Measurements from ENCODE around the gene BMP6.
A peak's percentile ranks its signal among the peaks of the same experiment; 100 is the strongest.

BMP6 gene

GRCh38 chr6:7759320-7759719, 33.4 kb downstream of the BMP6 start:
- no peaks in the 10 kb centered on the region for H3K9me3 ChIP-seq (ENCODE audit: insufficient read depth, low read depth, low read length)
- no peak overlapping the region for H3K27ac ChIP-seq (ENCODE audit: low read length)
- H3K4me1 ChIP-seq (ENCODE audit: insufficient read depth, low read length), result no peaks in the 10 kb centered on the region
- no peaks in the 10 kb centered on the region for H3K27me3 ChIP-seq (ENCODE audit: insufficient read depth, low read length)
- H3K4me3 ChIP-seq (ENCODE audit: low read length), result no peak overlapping the region
- H3K36me3 ChIP-seq (ENCODE audit: insufficient read depth, low read depth, low read length), result no peaks in the 10 kb centered on the region
- H3K9ac ChIP-seq (ENCODE audit: low read depth, low read length), result no peak overlapping the region

GRCh38 chr6:7761051-7761450, 35.2 kb downstream of the BMP6 start:
- Histone ChIP-seq H3K27ac (ENCODE audit: low read length) (no peak overlapping the region), H3K36me3 (ENCODE audit: insufficient read depth, low read depth, low read length) (no peaks in the 10 kb centered on the region), H3K9ac (ENCODE audit: low read depth, low read length) (no peak overlapping the region), H3K27me3 (ENCODE audit: insufficient read depth, low read length) (no peaks in the 10 kb centered on the region), H3K4me3 (ENCODE audit: low read length) (no peak overlapping the region), H3K4me1 (ENCODE audit: insufficient read depth, low read length) (no peaks in the 10 kb centered on the region), H3K9me3 (ENCODE audit: insufficient read depth, low read depth, low read length) (no peaks in the 10 kb centered on the region)

- Histone ChIP-seq H3K27ac (ENCODE audit: low read length) (no peak overlapping the region), H3K27me3 (ENCODE audit: insufficient read depth, low read length) (no peaks in the 10 kb centered on the region), H3K36me3 (ENCODE audit: insufficient read depth, low read depth, low read length) (no peaks in the 10 kb centered on the region), H3K9ac (ENCODE audit: low read depth, low read length) (no peak overlapping the region), H3K4me1 (ENCODE audit: insufficient read depth, low read length) (no peaks in the 10 kb centered on the region; the same call in 1 of the 2 replicates), H3K4me3 (ENCODE audit: low read length) (no peak overlapping the region), H3K9me3 (ENCODE audit: insufficient read depth, low read depth, low read length) (no peaks in the 10 kb centered on the region)
Measured at GRCh38 chr6:7762760-7763159, 36.9 kb downstream of the BMP6 start.

GRCh38 chr6:7763881-7764280, 38.0 kb downstream of the BMP6 start:
- Histone ChIP-seq H3K4me1 (ENCODE audit: insufficient read depth, low read length) (peaks cover 11% of the 10 kb centered on the region; the same call in 1 of the 2 replicates), H3K9ac (ENCODE audit: low read depth, low read length) (no peak overlapping the region), H3K4me3 (ENCODE audit: low read length) (no peak overlapping the region), H3K9me3 (ENCODE audit: insufficient read depth, low read depth, low read length) (no peaks in the 10 kb centered on the region), H3K36me3 (ENCODE audit: insufficient read depth, low read depth, low read length) (no peaks in the 10 kb centered on the region), H3K27me3 (ENCODE audit: insufficient read depth, low read length) (no peaks in the 10 kb centered on the region), H3K27ac (ENCODE audit: low read length) (no peak overlapping the region)

GRCh38 chr6:7765575-7766325, 39.9 kb downstream of the BMP6 start:
- H3K27me3 ChIP-seq (ENCODE audit: insufficient read depth, low read length), result no peaks in the 10 kb centered on the region
- H3K9me3 ChIP-seq (ENCODE audit: insufficient read depth, low read depth, low read length), result no peaks in the 10 kb centered on the region
- peaks cover 29% of the 10 kb centered on the region; the same call in 1 of the 2 replicates for H3K4me1 ChIP-seq (ENCODE audit: insufficient read depth, low read length)
- no peak overlapping the region for H3K9ac ChIP-seq (ENCODE audit: low read depth, low read length)
- no peak overlapping the region for H3K27ac ChIP-seq (ENCODE audit: low read length)
- no peak overlapping the region for H3K4me3 ChIP-seq (ENCODE audit: low read length)
- no peaks in the 10 kb centered on the region for H3K36me3 ChIP-seq (ENCODE audit: insufficient read depth, low read depth, low read length)

- Histone ChIP-seq H3K4me3 (ENCODE audit: low read length) (no peak overlapping the region), H3K36me3 (ENCODE audit: insufficient read depth, low read depth, low read length) (no peaks in the 10 kb centered on the region), H3K27me3 (ENCODE audit: insufficient read depth, low read length) (no peaks in the 10 kb centered on the region), H3K4me1 (ENCODE audit: insufficient read depth, low read length) (peaks cover 32% of the 10 kb centered on the region; the same call in 1 of the 2 replicates), H3K27ac (ENCODE audit: low read length) (no peak overlapping the region), H3K9ac (ENCODE audit: low read depth, low read length) (no peak overlapping the region), H3K9me3 (ENCODE audit: insufficient read depth, low read depth, low read length) (no peaks in the 10 kb centered on the region)
Measured at GRCh38 chr6:7769702-7770101, 43.8 kb downstream of the BMP6 start.

- H3K4me3 ChIP-seq (ENCODE audit: low read length), result peak overlapping the region; percentile 29; the same call in 1 of the 2 replicates
- H3K27ac ChIP-seq (ENCODE audit: low read length), result no peak overlapping the region
- no peaks in the 10 kb centered on the region for H3K27me3 ChIP-seq (ENCODE audit: insufficient read depth, low read length)
- no peaks in the 10 kb centered on the region for H3K9me3 ChIP-seq (ENCODE audit: insufficient read depth, low read depth, low read length)
- H3K36me3 ChIP-seq (ENCODE audit: insufficient read depth, low read depth, low read length), result no peaks in the 10 kb centered on the region
- H3K9ac ChIP-seq (ENCODE audit: low read depth, low read length), result peak overlapping the region; percentile 28; the same call in 1 of the 2 replicates
- H3K4me1 ChIP-seq (ENCODE audit: insufficient read depth, low read length), result peaks cover 32% of the 10 kb centered on the region; the same call in 1 of the 2 replicates
Measured at GRCh38 chr6:7770111-7770510, 44.2 kb downstream of the BMP6 start.

- Histone ChIP-seq H3K27ac (ENCODE audit: low read length) (no peak overlapping the region), H3K9ac (ENCODE audit: low read depth, low read length) (peak overlapping the region; percentile 28; the same call in 1 of the 2 replicates), H3K36me3 (ENCODE audit: insufficient read depth, low read depth, low read length) (no peaks in the 10 kb centered on the region), H3K27me3 (ENCODE audit: insufficient read depth, low read length) (no peaks in the 10 kb centered on the region), H3K4me1 (ENCODE audit: insufficient read depth, low read length) (peaks cover 32% of the 10 kb centered on the region; the same call in 1 of the 2 replicates), H3K4me3 (ENCODE audit: low read length) (peak overlapping the region; percentile 29; the same call in 1 of the 2 replicates), H3K9me3 (ENCODE audit: insufficient read depth, low read depth, low read length) (no peaks in the 10 kb centered on the region)
Measured at GRCh38 chr6:7770601-7771000, 44.7 kb downstream of the BMP6 start.

- Histone ChIP-seq H3K27ac (ENCODE audit: low read length) (no peak overlapping the region), H3K9me3 (ENCODE audit: insufficient read depth, low read depth, low read length) (no peaks in the 10 kb centered on the region), H3K36me3 (ENCODE audit: insufficient read depth, low read depth, low read length) (no peaks in the 10 kb centered on the region), H3K9ac (ENCODE audit: low read depth, low read length) (no peak overlapping the region), H3K27me3 (ENCODE audit: insufficient read depth, low read length) (no peaks in the 10 kb centered on the region), H3K4me1 (ENCODE audit: insufficient read depth, low read length) (peaks cover 28% of the 10 kb centered on the region; the same call in 1 of the 2 replicates), H3K4me3 (ENCODE audit: low read length) (no peak overlapping the region)
Measured at GRCh38 chr6:7773322-7773721, 47.4 kb downstream of the BMP6 start.

- H3K4me1 ChIP-seq (ENCODE audit: insufficient read depth, low read length), result peaks cover 22% of the 10 kb centered on the region; the same call in 1 of the 2 replicates
- H3K36me3 ChIP-seq (ENCODE audit: insufficient read depth, low read depth, low read length), result no peaks in the 10 kb centered on the region
- no peak overlapping the region for H3K27ac ChIP-seq (ENCODE audit: low read length)
- no peak overlapping the region for H3K9ac ChIP-seq (ENCODE audit: low read depth, low read length)
- H3K4me3 ChIP-seq (ENCODE audit: low read length), result no peak overlapping the region
- no peaks in the 10 kb centered on the region for H3K9me3 ChIP-seq (ENCODE audit: insufficient read depth, low read depth, low read length)
- H3K27me3 ChIP-seq (ENCODE audit: insufficient read depth, low read length), result no peaks in the 10 kb centered on the region
Measured at GRCh38 chr6:7773914-7774313, 48.0 kb downstream of the BMP6 start.

GRCh38 chr6:7776509-7776908, 50.6 kb downstream of the BMP6 start:
- no peaks in the 10 kb centered on the region for H3K36me3 ChIP-seq (ENCODE audit: insufficient read depth, low read depth, low read length)
- H3K27me3 ChIP-seq (ENCODE audit: insufficient read depth, low read length), result no peaks in the 10 kb centered on the region
- H3K9me3 ChIP-seq (ENCODE audit: insufficient read depth, low read depth, low read length), result no peaks in the 10 kb centered on the region
- H3K27ac ChIP-seq (ENCODE audit: low read length), result no peak overlapping the region
- H3K9ac ChIP-seq (ENCODE audit: low read depth, low read length), result no peak overlapping the region
- no peaks in the 10 kb centered on the region for H3K4me1 ChIP-seq (ENCODE audit: insufficient read depth, low read length)
- no peak overlapping the region for H3K4me3 ChIP-seq (ENCODE audit: low read length)

- no peaks in the 10 kb centered on the region for H3K27me3 ChIP-seq (ENCODE audit: insufficient read depth, low read length)
- H3K27ac ChIP-seq (ENCODE audit: low read length), result no peak overlapping the region
- H3K9me3 ChIP-seq (ENCODE audit: insufficient read depth, low read depth, low read length), result no peaks in the 10 kb centered on the region
- H3K4me1 ChIP-seq (ENCODE audit: insufficient read depth, low read length), result no peaks in the 10 kb centered on the region
- H3K36me3 ChIP-seq (ENCODE audit: insufficient read depth, low read depth, low read length), result no peaks in the 10 kb centered on the region
- H3K4me3 ChIP-seq (ENCODE audit: low read length), result no peak overlapping the region
- H3K9ac ChIP-seq (ENCODE audit: low read depth, low read length), result no peak overlapping the region
Measured at GRCh38 chr6:7777074-7777473, 51.2 kb downstream of the BMP6 start.

All from iPS-20b (cell line).